DND-41 (cell line): ENCODE data around the gene CDK12.

Experiments used
- EZH2 ChIP-seq: IDR thresholded peaks from 3 replicates; pipeline ENCODE4 v1.6.1; 2012; ENCODE audit warnings: borderline replicate concordance, low read depth, mild to moderate bottlenecking, moderate library complexity, low read length, inconsistent platforms; ENCODE audit not compliant: severe bottlenecking
- TF ChIP-seq, protein P1 (sequence below): IDR thresholded peaks from 2 replicates; pipeline ENCODE4 v1.5.1; 2012; ENCODE audit warnings: borderline replicate concordance, low read length, moderate library complexity, mild to moderate bottlenecking; ENCODE audit not compliant: poor library complexity, severe bottlenecking; ENCODE audit errors: extremely low read depth

DNA sequence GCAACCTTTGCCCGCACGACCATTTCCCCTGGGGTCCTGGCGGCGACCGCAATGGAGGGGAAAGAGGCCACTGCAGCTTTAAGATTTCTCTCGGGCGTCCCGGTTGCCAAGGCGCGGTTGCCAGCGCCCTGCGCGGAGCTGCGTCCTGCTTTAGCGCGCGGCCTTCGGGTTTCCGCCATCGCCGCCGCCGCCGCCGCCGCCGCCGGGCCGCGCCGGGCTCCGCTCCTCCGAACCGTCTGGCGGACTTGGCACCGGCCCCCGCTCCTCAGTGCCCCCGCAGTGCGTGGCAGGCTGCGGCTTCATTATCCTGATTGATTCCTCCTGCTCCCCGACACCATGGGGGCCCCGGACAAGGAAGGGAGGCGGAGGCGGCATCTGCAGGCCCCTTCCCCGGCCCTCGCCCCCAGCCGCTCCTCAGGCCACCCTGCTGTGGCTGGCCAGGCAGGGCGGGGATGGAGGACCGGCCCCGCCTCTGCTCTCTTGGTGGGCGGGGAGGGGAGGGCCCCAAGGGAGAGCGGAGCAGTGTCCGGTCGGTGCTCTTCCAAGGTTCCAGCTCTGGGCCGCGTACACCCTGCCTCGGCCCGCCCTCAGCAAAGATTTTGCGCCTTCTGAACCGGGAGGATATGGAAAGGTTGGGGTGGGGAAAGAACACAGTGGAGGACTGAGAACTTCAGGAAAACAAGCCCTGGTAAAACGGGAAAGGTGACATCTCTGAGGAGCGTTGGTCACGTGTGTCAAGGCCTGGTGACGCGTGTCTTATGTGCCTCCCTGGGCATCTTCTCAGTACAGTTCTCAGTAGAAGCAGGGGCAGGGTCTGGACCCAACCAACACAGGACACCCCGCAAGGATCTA lies 112.4 kb downstream of the CDK12 start:
- TF ChIP-seq, protein P1, sequence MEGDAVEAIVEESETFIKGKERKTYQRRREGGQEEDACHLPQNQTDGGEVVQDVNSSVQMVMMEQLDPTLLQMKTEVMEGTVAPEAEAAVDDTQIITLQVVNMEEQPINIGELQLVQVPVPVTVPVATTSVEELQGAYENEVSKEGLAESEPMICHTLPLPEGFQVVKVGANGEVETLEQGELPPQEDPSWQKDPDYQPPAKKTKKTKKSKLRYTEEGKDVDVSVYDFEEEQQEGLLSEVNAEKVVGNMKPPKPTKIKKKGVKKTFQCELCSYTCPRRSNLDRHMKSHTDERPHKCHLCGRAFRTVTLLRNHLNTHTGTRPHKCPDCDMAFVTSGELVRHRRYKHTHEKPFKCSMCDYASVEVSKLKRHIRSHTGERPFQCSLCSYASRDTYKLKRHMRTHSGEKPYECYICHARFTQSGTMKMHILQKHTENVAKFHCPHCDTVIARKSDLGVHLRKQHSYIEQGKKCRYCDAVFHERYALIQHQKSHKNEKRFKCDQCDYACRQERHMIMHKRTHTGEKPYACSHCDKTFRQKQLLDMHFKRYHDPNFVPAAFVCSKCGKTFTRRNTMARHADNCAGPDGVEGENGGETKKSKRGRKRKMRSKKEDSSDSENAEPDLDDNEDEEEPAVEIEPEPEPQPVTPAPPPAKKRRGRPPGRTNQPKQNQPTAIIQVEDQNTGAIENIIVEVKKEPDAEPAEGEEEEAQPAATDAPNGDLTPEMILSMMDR: no peak
- TF ChIP-seq EZH2: no peak
